Naive thymus-derived CD8-positive, alpha-beta T cell (primary cell): ENCODE results near the gene KRTAP12-2. TPM values are rescaled to one million over a fixed set of nuclear protein-coding genes. Genes with fewer than 3 reads are reported as not detected.

Experiments
- polyA plus RNA-seq, 3 donors: library from polyadenylated mRNA; unstranded; fragments of 300-500 nt; fragmentation: Illumina TruSeq; gene quantifications; one replicate each; pipeline ENCODE4 v1.2.3, GENCODE V29; 2021
- total RNA-seq, 8 experiments: library from RNA in 2 of 8; stranded (reverse) in 2 of 8; gene quantifications; one replicate each; pipeline ENCODE4 v1.2.3 and lab custom pipeline; 2021 to 2026

The KRTAP12-2 gene
- total and polyA plus RNA-seq, 5 experiments from 2014 or later, result not detected

Other genes with a start within 250 kb of the KRTAP12-2 start
- gene LRRC3, start 211.4 kb downstream of the KRTAP12-2 start, total RNA-seq, result under 1 TPM; 0.88 to 0.91 TPM
- under 1 TPM; 0.06 to 0.32 (median 0.08) TPM for gene LRRC3, start 211.4 kb downstream of the KRTAP12-2 start, polyA plus RNA-seq
- not detected for gene KRTAP10-1, start 126.7 kb downstream of the KRTAP12-2 start, total RNA-seq
- not detected for gene KRTAP10-1, start 126.7 kb downstream of the KRTAP12-2 start, polyA plus RNA-seq
- not detected for gene KRTAP10-2, start 115.4 kb downstream of the KRTAP12-2 start, total RNA-seq
- not detected for gene KRTAP10-2, start 115.4 kb downstream of the KRTAP12-2 start, polyA plus RNA-seq
- gene KRTAP10-3, start 108.1 kb downstream of the KRTAP12-2 start, total RNA-seq, result not detected
- gene KRTAP10-3, start 108.1 kb downstream of the KRTAP12-2 start, polyA plus RNA-seq, result not detected
- gene KRTAP10-4, start 93.2 kb downstream of the KRTAP12-2 start, total RNA-seq, result not detected
- gene KRTAP10-4, start 93.2 kb downstream of the KRTAP12-2 start, polyA plus RNA-seq, result not detected
- gene KRTAP10-5, start 86.3 kb downstream of the KRTAP12-2 start, total RNA-seq, result not detected
- not detected for gene KRTAP10-5, start 86.3 kb downstream of the KRTAP12-2 start, polyA plus RNA-seq
- gene KRTAP10-6, start 74.4 kb downstream of the KRTAP12-2 start, total RNA-seq, result not detected
- gene KRTAP10-6, start 74.4 kb downstream of the KRTAP12-2 start, polyA plus RNA-seq, result not detected
- not detected for gene KRTAP10-7, start 66.3 kb downstream of the KRTAP12-2 start, total RNA-seq
- gene KRTAP10-7, start 66.3 kb downstream of the KRTAP12-2 start, polyA plus RNA-seq, result not detected
- not detected for gene KRTAP10-8, start 54.8 kb downstream of the KRTAP12-2 start, total RNA-seq
- not detected for gene KRTAP10-8, start 54.8 kb downstream of the KRTAP12-2 start, polyA plus RNA-seq
- gene KRTAP10-9, start 39.8 kb downstream of the KRTAP12-2 start, total RNA-seq, result not detected
- not detected for gene KRTAP10-9, start 39.8 kb downstream of the KRTAP12-2 start, polyA plus RNA-seq
- gene KRTAP10-10, start 29.6 kb downstream of the KRTAP12-2 start, total RNA-seq, result not detected
- not detected for gene KRTAP10-10, start 29.6 kb downstream of the KRTAP12-2 start, polyA plus RNA-seq
- gene KRTAP10-11, start 20.5 kb downstream of the KRTAP12-2 start, total RNA-seq, result not detected
- gene KRTAP10-11, start 20.5 kb downstream of the KRTAP12-2 start, polyA plus RNA-seq, result not detected
- gene KRTAP12-4, start 12.3 kb downstream of the KRTAP12-2 start, total RNA-seq, result not detected
- not detected for gene KRTAP12-4, start 12.3 kb downstream of the KRTAP12-2 start, polyA plus RNA-seq
- not detected for gene KRTAP12-3, start 9.0 kb downstream of the KRTAP12-2 start, total RNA-seq
- not detected for gene KRTAP12-3, start 9.0 kb downstream of the KRTAP12-2 start, polyA plus RNA-seq
- not detected for gene KRTAP12-1, start 15.2 kb upstream of the KRTAP12-2 start, total RNA-seq
- gene KRTAP12-1, start 15.2 kb upstream of the KRTAP12-2 start, polyA plus RNA-seq, result not detected
- not detected for gene KRTAP10-12, start 30.2 kb upstream of the KRTAP12-2 start, total RNA-seq
- gene KRTAP10-12, start 30.2 kb upstream of the KRTAP12-2 start, polyA plus RNA-seq, result not detected
- gene TSPEAR, start 44.6 kb upstream of the KRTAP12-2 start, total RNA-seq, result not detected
- gene TSPEAR, start 44.6 kb upstream of the KRTAP12-2 start, polyA plus RNA-seq, result under 1 TPM in 1 of 3 donors, not detected in 2; 0.07 TPM
- gene UBE2G2, start 134.9 kb upstream of the KRTAP12-2 start, total RNA-seq, result 100 to 1,000 TPM; 167 to 186 TPM
- 10 to 100 TPM; 56.2 to 72.8 (median 62.3) TPM for gene UBE2G2, start 134.9 kb upstream of the KRTAP12-2 start, polyA plus RNA-seq
- 10 to 100 TPM; 50.2 to 54.6 TPM for gene SUMO3, start 151.1 kb upstream of the KRTAP12-2 start, total RNA-seq
- gene SUMO3, start 151.1 kb upstream of the KRTAP12-2 start, polyA plus RNA-seq, result 10 to 100 TPM; 82.8 to 94.1 (median 86.7) TPM
- 10 to 100 TPM; 62.0 to 68.7 TPM for gene PTTG1IP, start 206.8 kb upstream of the KRTAP12-2 start, total RNA-seq
- gene PTTG1IP, start 206.8 kb upstream of the KRTAP12-2 start, polyA plus RNA-seq, result 10 to 100 TPM; 42.4 to 54.1 (median 44.3) TPM